H9 (cell line): ENCODE data around the gene KRTAP12-1. TPM values are rescaled to one million over a fixed set of nuclear protein-coding genes. Genes with fewer than 3 reads are reported as not detected.

Source experiments
- DNase-seq: peaks from one replicate; pipeline ENCODE4 v3.0.0-alpha.2; 2017
- H2AFZ ChIP-seq: one replicate; pipeline ENCODE4 v1.6.1; 2013; ENCODE audit warnings: mild to moderate bottlenecking, low read length, control low read depth, moderate library complexity
- H2AK5ac ChIP-seq: 2 replicates; pipeline ENCODE4 v1.6.1; 2013; ENCODE audit warnings: low read length, control low read depth, mixed read lengths; ENCODE audit not compliant: insufficient read length
- H2BK120ac ChIP-seq: one replicate; pipeline ENCODE4 v1.6.1; 2013; ENCODE audit warnings: low read depth, mild to moderate bottlenecking, low read length, control low read depth, inconsistent platforms; ENCODE audit not compliant: poor library complexity, severe bottlenecking
- H2BK12ac ChIP-seq: 2 replicates; pipeline ENCODE4 v1.6.1; 2013; ENCODE audit warnings: low read length, control low read depth, mixed read lengths, low read depth; ENCODE audit not compliant: insufficient read length
- H2BK15ac ChIP-seq: 2 replicates; pipeline ENCODE4 v1.6.1; 2013; ENCODE audit warnings: low read depth, low read length, control low read depth
- H2BK20ac ChIP-seq: one replicate; pipeline ENCODE4 v1.6.1; 2013; ENCODE audit warnings: low read depth, mild to moderate bottlenecking, low read length, control low read depth, inconsistent platforms; ENCODE audit not compliant: poor library complexity, severe bottlenecking
- H2BK5ac ChIP-seq: 2 replicates; pipeline ENCODE4 v1.6.1; 2013; ENCODE audit warnings: low read length, control low read depth, mixed read lengths; ENCODE audit not compliant: insufficient read length
- H3K14ac ChIP-seq: 2 replicates; pipeline ENCODE4 v1.6.1; 2013; ENCODE audit warnings: low read length, control low read depth; ENCODE audit not compliant: insufficient read depth
- H3K18ac ChIP-seq: 2 replicates; pipeline ENCODE4 v1.6.1; 2013; ENCODE audit warnings: low read depth, mild to moderate bottlenecking, mixed read lengths, low read length, control low read depth; ENCODE audit not compliant: insufficient read length
- H3K23ac ChIP-seq: 2 replicates; pipeline ENCODE4 v1.6.1; 2013; ENCODE audit warnings: low read length, control low read depth, mixed read lengths, low read depth; ENCODE audit not compliant: insufficient read length
- H3K23me2 ChIP-seq: 2 replicates; pipeline ENCODE4 v1.6.1; 2013; ENCODE audit warnings: low read depth, mild to moderate bottlenecking, mixed read lengths, low read length, control low read depth; ENCODE audit not compliant: insufficient read length, poor library complexity, severe bottlenecking
- H3K27ac ChIP-seq: 2 replicates; pipeline ENCODE4 v1.5.1; 2013; ENCODE audit warnings: low read length, control low read depth, mixed read lengths, low read depth; ENCODE audit not compliant: insufficient read length
- H3K27me3 ChIP-seq: 2 replicates; pipeline ENCODE4 v1.6.1; 2013; ENCODE audit warnings: low read length, control low read depth, inconsistent platforms; ENCODE audit not compliant: insufficient read depth
- H3K4ac ChIP-seq: 2 replicates; pipeline ENCODE4 v1.6.1; 2013; ENCODE audit warnings: low read depth, mild to moderate bottlenecking, control low read depth, inconsistent platforms, low read length, moderate library complexity
- H3K4me1 ChIP-seq: 2 replicates; pipeline ENCODE4 v1.6.1; 2013; ENCODE audit warnings: low read length, control low read depth, inconsistent platforms; ENCODE audit not compliant: insufficient read depth
- H3K4me2 ChIP-seq: 2 replicates; pipeline ENCODE4 v1.6.1; 2013; ENCODE audit warnings: low read length, control low read depth, mixed read lengths; ENCODE audit not compliant: insufficient read length, insufficient read depth
- H3K56ac ChIP-seq: 2 replicates; pipeline ENCODE4 v1.6.1; 2013; ENCODE audit warnings: low read depth, mild to moderate bottlenecking, mixed read lengths, low read length, control low read depth; ENCODE audit not compliant: insufficient read length
- H3K79me1 ChIP-seq: 2 replicates; pipeline ENCODE4 v1.6.1; 2013; ENCODE audit warnings: low read depth, mild to moderate bottlenecking, moderate library complexity, low read length, control low read depth, inconsistent platforms; ENCODE audit not compliant: insufficient read depth, poor library complexity, severe bottlenecking
- H3K79me2 ChIP-seq: 2 replicates; pipeline ENCODE4 v1.6.1; 2013; ENCODE audit warnings: low read length, control low read depth, inconsistent platforms; ENCODE audit not compliant: insufficient read depth
- H3K9ac ChIP-seq: 2 replicates; pipeline ENCODE4 v1.6.1; 2013; ENCODE audit warnings: low read length, control low read depth, mixed read lengths; ENCODE audit not compliant: insufficient read length; ENCODE audit errors: extremely low read depth
- H3K9me3 ChIP-seq: one replicate; pipeline ENCODE4 v1.6.1; 2013; ENCODE audit warnings: low read depth, low read length, inconsistent platforms; ENCODE audit not compliant: control insufficient read depth
- H3T11ph ChIP-seq: one replicate; pipeline ENCODE4 v1.6.1; 2013; ENCODE audit warnings: mild to moderate bottlenecking, low read length, control low read depth, inconsistent platforms
- H4K20me1 ChIP-seq: one replicate; pipeline ENCODE4 v1.6.1; 2013; ENCODE audit not compliant: control insufficient read depth, insufficient read length, insufficient read depth
- H4K5ac ChIP-seq: 2 replicates; pipeline ENCODE4 v1.6.1; 2013; ENCODE audit warnings: low read depth, mild to moderate bottlenecking, mixed read lengths, low read length, control low read depth; ENCODE audit not compliant: insufficient read length
- H4K8ac ChIP-seq: replicated peaks from 2 replicates; pipeline ENCODE4 v1.6.1; 2013; ENCODE audit warnings: low read length, control low read depth, mixed read lengths, low read depth; ENCODE audit not compliant: insufficient read length
- H4K91ac ChIP-seq: 2 replicates; pipeline ENCODE4 v1.6.1; 2013; ENCODE audit warnings: low read depth, mild to moderate bottlenecking, moderate library complexity, mixed read lengths, low read length, control low read depth; ENCODE audit not compliant: insufficient read length
- H3K27ac Mint-ChIP-seq, 3 experiments: 2 replicates in 2 of 3; 3 replicates in 1 of 3; pipeline ENCODE4 v1.8.0; 2020 to 2021; ENCODE audit warnings: mixed read lengths in 3 of 3, mild to moderate bottlenecking in 1 of 3, moderate library complexity in 1 of 3
- H3K27me3 Mint-ChIP-seq: 2 replicates; pipeline ENCODE4 v1.8.0; 2021; ENCODE audit warnings: low read depth, mild to moderate bottlenecking, moderate library complexity, mixed read lengths
- H3K36me3 Mint-ChIP-seq, 3 experiments: 2 replicates in 2 of 3; 3 replicates in 1 of 3; pipeline ENCODE4 v1.8.0; 2020 to 2021; ENCODE audit warnings: low read depth in 3 of 3, mixed read lengths in 3 of 3; ENCODE audit not compliant: insufficient read depth in 1 of 3
- H3K4me1 Mint-ChIP-seq, 2 experiments: 2 replicates each; pipeline ENCODE4 v1.8.0; 2020; ENCODE audit warnings: mixed read lengths in 2 of 2
- H3K4me3 Mint-ChIP-seq, 2 experiments: 2 replicates in 1 of 2; 3 replicates in 1 of 2; pipeline ENCODE4 v1.8.0; 2020 to 2021; ENCODE audit warnings: mild to moderate bottlenecking in 2 of 2, mixed read lengths in 2 of 2, moderate library complexity in 1 of 2
- H3K9me3 Mint-ChIP-seq, 2 experiments: 2 replicates in 1 of 2; 3 replicates in 1 of 2; pipeline ENCODE4 v1.8.0; 2020; ENCODE audit warnings: mild to moderate bottlenecking in 2 of 2, mixed read lengths in 2 of 2, moderate library complexity in 1 of 2
- CTCF ChIP-seq: fragments of 200-600 bp; sonication (generic); conservative IDR thresholded peaks from 3 replicates; pipeline ENCODE4 v1.8.0; 2021; ENCODE audit warnings: antibody characterized with exemption, mild to moderate bottlenecking
- WGBS: extraction: QIAGEN DNeasy Blood & Tissue Kit; methylation state at CpG from one replicate; pipeline ENCODE4 v1.1.7; 2013; ENCODE audit warnings: missing lambda C conversion rate, low lambda C conversion rate, mixed read lengths; ENCODE audit not compliant: insufficient read length; ENCODE audit errors: extremely low coverage; 5-methylcytosine and 5-hydroxymethylcytosine counted together
- total RNA-seq: library from RNA; stranded (reverse); gene quantifications from 2 replicates; pipeline ENCODE4 v1.2.1, GENCODE V29; 2021

KRTAP12-1 gene
- total RNA-seq, 1 experiment from 2014 or later: not detected

- Histone ChIP-seq H2BK12ac (no peak overlapping the region), H3K79me2 (no peaks in the 10 kb centered on the region), H3K23ac (no peak overlapping the region), H3K9ac (no peak overlapping the region), H3K27me3 (no peaks in the 10 kb centered on the region), H3K14ac (no peak overlapping the region), H3K56ac (no peak overlapping the region), H4K5ac (no peak overlapping the region), H3K4me2 (no peak overlapping the region), H3K79me1 (no peaks in the 10 kb centered on the region), H2AK5ac (no peak overlapping the region), H3K4me1 (no peaks in the 10 kb centered on the region), H4K8ac (no peak overlapping the region), H4K91ac (no peak overlapping the region), H3K18ac (no peak overlapping the region), H2AFZ (no peak overlapping the region), H2BK15ac (no peak overlapping the region), H3K9me3 (no peaks in the 10 kb centered on the region), H4K20me1 (no peaks in the 10 kb centered on the region), H3K27ac (no peak overlapping the region), H3K23me2 (peaks cover 3% of the 10 kb centered on the region), H3T11ph (no peak overlapping the region), H2BK120ac (no peak overlapping the region), H2BK5ac (no peak overlapping the region), H3K4ac (no peak overlapping the region), H2BK20ac (no peak overlapping the region)
- H3K36me3 Mint-ChIP-seq: peaks cover 0 to 10% (median 0%) of the 10 kb centered on the region in 3 experiments; a peak in 1 of 7 replicates
- H3K4me1 Mint-ChIP-seq: peaks cover 23 to 24% of the 10 kb centered on the region in 2 experiments
- no peaks in the 10 kb centered on the region for H3K9me3 Mint-ChIP-seq
- no peak for TF ChIP-seq CTCF
- H3K27me3 Mint-ChIP-seq: peaks cover 17% of the 10 kb centered on the region
- H3K27ac Mint-ChIP-seq: no peak overlapping the region
- H3K4me3 Mint-ChIP-seq: no peak overlapping the region
- no CpG with 5 or more reads among the region's 7 CpGs for WGBS
- no peak for DNase-seq
Observed at GRCh38 chr21:44730028-44730395, 48.0 kb upstream of the KRTAP12-1 start.
